IMR-90 (cell line): ENCODE results near the gene CRLF1. TPM values are rescaled to one million over a fixed set of nuclear protein-coding genes. Genes with fewer than 3 reads are reported as not detected.

Experiments used
- ATAC-seq: fragments of 200-7000 bp; cut with Tn5 transposase; 2 replicates; pipeline ENCODE4 v1.9.1; 2020; ENCODE audit warnings: low read depth, mild to moderate bottlenecking, moderate library complexity
- BruUV-seq: library from RNA; stranded (reverse); fragments of 400-500 nt; replicated peaks from 2 replicates; lab custom pipeline; 2021; lab: Mats Ljungman, UMichigan
- CTCF ChIA-PET: fragments of 300-600 bp; formaldehyde crosslinking; extraction: SDS; loops from one replicate; lab custom pipeline; 2021; ENCODE audit warnings: antibody characterized with exemption; lab: Yijun Ruan, JAX
- POLR2A ChIA-PET: fragments of 300-600 bp; sonication (Branson Sonifier 250); formaldehyde crosslinking; loops from one replicate; lab custom pipeline; 2022; ENCODE audit warnings: antibody characterized with exemption; ENCODE audit not compliant: unreplicated experiment; lab: Charles Lee
- DNase-seq: peaks from one replicate; pipeline ENCODE4 v3.0.0; 2013
- H2AFZ ChIP-seq: replicated peaks from 2 replicates; pipeline ENCODE3; 2013; ENCODE audit warnings: low read length, mild to moderate bottlenecking; ENCODE audit not compliant: poor library complexity
- H2AK5ac ChIP-seq: 2 replicates; pipeline ENCODE4 v1.6.1; 2013; ENCODE audit warnings: low read depth, low read length, inconsistent platforms
- H2AK9ac ChIP-seq: replicated peaks from 2 replicates; pipeline ENCODE3; 2013; ENCODE audit warnings: mild to moderate bottlenecking, low read depth, low read length, moderate library complexity; ENCODE audit not compliant: poor library complexity
- H2BK120ac ChIP-seq: 2 replicates; pipeline ENCODE4 v1.6.1; 2013; ENCODE audit warnings: low read depth, low read length, inconsistent platforms
- H2BK15ac ChIP-seq: 3 replicates; pipeline ENCODE4 v1.6.1; 2013; ENCODE audit warnings: low read depth, low read length, inconsistent platforms
- H2BK20ac ChIP-seq: 2 replicates; pipeline ENCODE4 v1.6.1; 2013; ENCODE audit warnings: low read depth, mild to moderate bottlenecking, inconsistent platforms, low read length, moderate library complexity
- H2BK5ac ChIP-seq: 2 replicates; pipeline ENCODE4 v1.6.1; 2013; ENCODE audit warnings: mild to moderate bottlenecking, low read depth, low read length, inconsistent platforms; ENCODE audit not compliant: poor library complexity, severe bottlenecking
- H3K14ac ChIP-seq: replicated peaks from 2 replicates; pipeline ENCODE4 v1.6.1; 2013; ENCODE audit warnings: low read depth, low read length, inconsistent platforms
- H3K18ac ChIP-seq: 2 replicates; pipeline ENCODE4 v1.6.1; 2013; ENCODE audit warnings: low read depth, low read length, control low read depth
- H3K23ac ChIP-seq: 2 replicates; pipeline ENCODE4 v1.6.1; 2013; ENCODE audit warnings: low read depth, low read length, inconsistent platforms
- H3K27ac ChIP-seq: 2 replicates; pipeline ENCODE4 v1.5.1; 2013; ENCODE audit warnings: mild to moderate bottlenecking, control low read depth, low read length; ENCODE audit not compliant: insufficient read depth
- H3K27me3 ChIP-seq: 2 replicates; pipeline ENCODE4 v1.6.1; 2013; ENCODE audit warnings: low read length; ENCODE audit not compliant: control insufficient read depth, insufficient read depth
- H3K36me3 ChIP-seq: 2 replicates; pipeline ENCODE4 v1.6.1; 2013; ENCODE audit warnings: low read length, mixed read lengths; ENCODE audit not compliant: control insufficient read depth, insufficient read depth
- H3K4ac ChIP-seq: 2 replicates; pipeline ENCODE4 v1.6.1; 2013; ENCODE audit warnings: low read depth, low read length, inconsistent platforms
- H3K4me1 ChIP-seq: 2 replicates; pipeline ENCODE4 v1.6.1; 2013; ENCODE audit warnings: low read length, mixed read lengths; ENCODE audit not compliant: control insufficient read depth, insufficient read depth
- H3K4me2 ChIP-seq: 2 replicates; pipeline ENCODE4 v1.6.1; 2013; ENCODE audit warnings: low read depth, mild to moderate bottlenecking, control low read depth, low read length, moderate library complexity
- H3K4me3 ChIP-seq: 2 replicates; pipeline ENCODE4 v1.5.1; 2013; ENCODE audit warnings: low read depth, mild to moderate bottlenecking, control low read depth, low read length, moderate library complexity; ENCODE audit not compliant: insufficient read depth
- H3K56ac ChIP-seq: 2 replicates; pipeline ENCODE4 v1.6.1; 2013; ENCODE audit warnings: low read length, inconsistent platforms; ENCODE audit not compliant: insufficient read depth; ENCODE audit errors: extremely low read depth
- H3K79me1 ChIP-seq, 2 experiments: 2 replicates each; pipeline ENCODE4 v1.6.1; 2013; ENCODE audit warnings: low read length in 2 of 2, inconsistent platforms in 1 of 2, low read depth in 1 of 2
- H3K9ac ChIP-seq: 2 replicates; pipeline ENCODE4 v1.6.1; 2013; ENCODE audit warnings: low read depth, low read length, control low read depth
- H3K9me1 ChIP-seq: 2 replicates; pipeline ENCODE4 v1.6.1; 2013; ENCODE audit warnings: low read length, inconsistent platforms; ENCODE audit not compliant: insufficient read depth
- H3K9me3 ChIP-seq: 2 replicates; pipeline ENCODE4 v1.6.1; 2013; ENCODE audit warnings: low read length; ENCODE audit not compliant: control insufficient read depth, insufficient read depth
- H4K20me1 ChIP-seq: 2 replicates; pipeline ENCODE4 v1.6.1; 2013; ENCODE audit warnings: low read length, inconsistent platforms; ENCODE audit not compliant: insufficient read depth
- H4K5ac ChIP-seq: 2 replicates; pipeline ENCODE4 v1.6.1; 2013; ENCODE audit warnings: mild to moderate bottlenecking, low read depth, low read length, control low read depth
- H4K8ac ChIP-seq, 2 experiments: 2 replicates each; pipeline ENCODE4 v1.6.1; 2013; ENCODE audit warnings: low read depth in 2 of 2, low read length in 2 of 2, control low read depth in 1 of 2, inconsistent platforms in 1 of 2
- H4K91ac ChIP-seq: 2 replicates; pipeline ENCODE4 v1.6.1; 2013; ENCODE audit warnings: low read depth, low read length, inconsistent platforms; ENCODE audit not compliant: insufficient read depth
- BHLHE40 ChIP-seq: fragments of 150-350 bp; IDR thresholded peaks from 2 replicates; pipeline ENCODE4 v1.6.1; 2016; ENCODE audit warnings: mild to moderate bottlenecking, low read depth, low read length
- CEBPB ChIP-seq: IDR thresholded peaks from 2 replicates; pipeline ENCODE4 v1.6.1; 2012; ENCODE audit warnings: low read depth, low read length, improper control_type of control experiment
- CHD1 ChIP-seq: IDR thresholded peaks from 2 replicates; pipeline ENCODE4 v1.6.1; 2012; ENCODE audit warnings: low read depth, low read length, improper control_type of control experiment
- CTCF ChIP-seq: conservative IDR thresholded peaks from 2 replicates; pipeline ENCODE4 v1.5.1; 2012; ENCODE audit warnings: mild to moderate bottlenecking, low read depth, low read length, improper control_type of control experiment
- FOS ChIP-seq: fragments of 150-350 bp; IDR thresholded peaks from 2 replicates; pipeline ENCODE4 v1.6.1; 2016; ENCODE audit warnings: low read depth, low read length
- MAFK ChIP-seq: IDR thresholded peaks from 2 replicates; pipeline ENCODE4 v1.6.1; 2012; ENCODE audit warnings: low read depth, low read length, improper control_type of control experiment
- MXI1 ChIP-seq: IDR thresholded peaks from 2 replicates; pipeline ENCODE4 v1.6.1; 2012; ENCODE audit warnings: low read depth, mild to moderate bottlenecking, low read length, moderate library complexity, borderline replicate concordance
- POLR2A ChIP-seq: IDR thresholded peaks from 2 replicates; pipeline ENCODE4 v1.6.1; 2012; ENCODE audit warnings: mild to moderate bottlenecking, low read depth, low read length
- RAD21 ChIP-seq: IDR thresholded peaks from 2 replicates; pipeline ENCODE4 v1.6.1; 2012; ENCODE audit warnings: low read length, improper control_type of control experiment
- RFX5 ChIP-seq: IDR thresholded peaks from 2 replicates; pipeline ENCODE4 v1.8.0; 2012; ENCODE audit warnings: low read depth, mild to moderate bottlenecking, low read length, moderate library complexity
- SMC3 ChIP-seq: fragments of 150-350 bp; IDR thresholded peaks from 2 replicates; pipeline ENCODE4 v1.6.1; 2016; ENCODE audit warnings: low read depth, mild to moderate bottlenecking, antibody characterized with exemption, low read length, moderate library complexity
- USF2 ChIP-seq: fragments of 150-350 bp; IDR thresholded peaks from 2 replicates; pipeline ENCODE4 v1.6.1; 2017; ENCODE audit warnings: mild to moderate bottlenecking, antibody characterized with exemption, low read length, low read depth
- WGBS, 2 experiments: methylation state at CpG; one replicate each; pipeline versions ENCODE4 v1.1.5 to v1.1.7; 2013; ENCODE audit warnings: missing lambda C conversion rate in 2 of 2; ENCODE audit not compliant: insufficient read length in 1 of 2; ENCODE audit errors: extremely low coverage in 2 of 2; 5-methylcytosine and 5-hydroxymethylcytosine counted together
- dilution Hi-C: fragments of 300-500 bp; cut with HindIII; formaldehyde crosslinking; loops from one replicate; pipeline ENCODE4 v1.14.3; 2018; ENCODE audit warnings: low sequenced_read_pairs; ENCODE audit not compliant: unreplicated experiment
- in situ Hi-C: fragments of 300-500 bp; cut with MboI; formaldehyde crosslinking; loops from 3 replicates; pipeline ENCODE4 v1.14.3; 2019; ENCODE audit warnings: low sequenced_read_pairs, inconsistent platforms, mixed read lengths
- intact Hi-C: fragments of 100-400 bp; cut with micrococcal nuclease; formaldehyde crosslinking; loops from 2 replicates; pipeline ENCODE4 v1.10.0; 2022
- polyA plus RNA-seq, 3 experiments: library from polyadenylated mRNA; depleted of rRNA; stranded (reverse); fragments of >200 nt; gene quantifications; 2 replicates each; pipeline ENCODE4 v1.2.3, GENCODE V29; 2012; ENCODE audit warnings: low replicate concordance in 1 of 3
- total RNA-seq: library from RNA; depleted of rRNA; stranded (reverse); fragments of >200 nt; gene quantifications from 2 replicates; pipeline ENCODE4 v1.2.3, GENCODE V29; 2012

Gene CRLF1
- total and polyA plus RNA-seq, 2 of the 4 experiments (the other 2 are of a cell fraction): 0.18 to 3.1 TPM

- TF ChIP-seq MXI1: no peak
- TF ChIP-seq CEBPB: no peak
- no peak for TF ChIP-seq SMC3
- no peak for TF ChIP-seq RFX5
- no peak for TF ChIP-seq CHD1
- TF ChIP-seq CTCF: no peak
- no peak for TF ChIP-seq FOS
- TF ChIP-seq MAFK: no peak
- TF ChIP-seq RAD21: no peak
- no peak for TF ChIP-seq USF2
- no peak for TF ChIP-seq BHLHE40
- TF ChIP-seq POLR2A: no peak
- H2AK9ac ChIP-seq: no peak overlapping the region
- peaks cover 15% of the 10 kb centered on the region for H3K9me1 ChIP-seq
- H3K27me3 ChIP-seq: no peaks in the 10 kb centered on the region
- no peak overlapping the region for H3K23ac ChIP-seq
- no peak overlapping the region for H2BK15ac ChIP-seq
- WGBS, 2 experiments: 49% methylated on average over 3 of the region's 8 CpGs; no CpG with 5 or more reads in 1 of the 2 experiments
- H4K91ac ChIP-seq: no peak overlapping the region; the same call in 1 of the 2 replicates
- intact Hi-C loops (no loop called here), in situ Hi-C loops (no loop called here), dilution Hi-C loops (no loop called here)
- H3K9ac ChIP-seq: no peak overlapping the region
- H3K18ac ChIP-seq: no peak overlapping the region
- H2AFZ ChIP-seq: no peak overlapping the region
- ChIA-PET POLR2A (no interaction called here), CTCF (no interaction called here)
- 0 out of 2 replicates have a peak overlapping the region, but pooled peaks have one; percentile 2 for H3K4me2 ChIP-seq
- no peak overlapping the region for H2BK5ac ChIP-seq
- no peak overlapping the region for H3K4ac ChIP-seq
- H3K36me3 ChIP-seq: no peaks in the 10 kb centered on the region
- DNase-seq: no peak
- H4K5ac ChIP-seq: no peak overlapping the region
- H3K4me3 ChIP-seq: no peak overlapping the region
- H2AK5ac ChIP-seq: no peak overlapping the region
- H3K56ac ChIP-seq: no peak overlapping the region
- H3K9me3 ChIP-seq: no peaks in the 10 kb centered on the region; the same call in 1 of the 2 replicates
- H3K14ac ChIP-seq: no peak overlapping the region
- no peak overlapping the region for H3K27ac ChIP-seq
- H3K79me1 ChIP-seq: peaks cover 18 to 53% of the 10 kb centered on the region in 2 experiments
- BruUV-seq: no TSS peak
- peaks cover 3% of the 10 kb centered on the region for H4K20me1 ChIP-seq
- no peak overlapping the region for H2BK120ac ChIP-seq
- no peak overlapping the region for H2BK20ac ChIP-seq
- ATAC-seq: no peak
- H3K4me1 ChIP-seq: peaks cover 5% of the 10 kb centered on the region
- no peak overlapping the region for H4K8ac ChIP-seq
Measured at GRCh38 chr19:18639706-18640243, 33.2 kb upstream of the CRLF1 start.
